HG03175 (cell line): ENCODE results near the gene MXD1.
"Not testable (repeated sequence)": the region's sequence is repeated elsewhere in the genome, so short reads cannot be mapped to it uniquely, and the experiment has no call there.

Source experiments
- ATAC-seq: cut with Tn5 transposase; IDR thresholded peaks from one replicate; pipeline ENCODE4 v1.9.1; 2021; ENCODE audit warnings: mild to moderate bottlenecking, moderate library complexity; ENCODE audit not compliant: unreplicated experiment

Gene MXD1

GRCh38 chr2:69950671-69951070 is 35.8 kb downstream of the MXD1 start:
- ATAC-seq = not testable (repeated sequence)

- ATAC-seq = no peak
Observed at GRCh38 chr2:69952336-69953115, 37.6 kb downstream of the MXD1 start.

GRCh38 chr2:69954084-69954483 is 39.2 kb downstream of the MXD1 start:
- no peak for ATAC-seq

- ATAC-seq = no peak
Observed at GRCh38 chr2:69955029-69955428, 40.1 kb downstream of the MXD1 start.

- no peak for ATAC-seq
Observed at GRCh38 chr2:69956475-69956979, 41.6 kb downstream of the MXD1 start.

- no peak for ATAC-seq
Observed at GRCh38 chr2:69957965-69958364, 43.1 kb downstream of the MXD1 start.

GRCh38 chr2:69958480-69958879 is 43.6 kb downstream of the MXD1 start:
- no peak for ATAC-seq

- no peak for ATAC-seq
Observed at GRCh38 chr2:69959425-69959824, 44.5 kb downstream of the MXD1 start.

GRCh38 chr2:69960821-69961220 is 45.9 kb downstream of the MXD1 start:
- ATAC-seq = no peak

- ATAC-seq = no peak
Observed at GRCh38 chr2:69961496-69961895, 46.6 kb downstream of the MXD1 start, which contains the start of gene ASPRV1. TSS of gene ASPRV1 (minus strand) at chr2:69961631. CDS start at chr2:69961436, 195 bp downstream.

- no peak for ATAC-seq
Observed at GRCh38 chr2:69962986-69963730, 48.2 kb downstream of the MXD1 start.

GRCh38 chr2:69964353-69964841 is 49.5 kb downstream of the MXD1 start:
- no peak for ATAC-seq

GRCh38 chr2:69965756-69966445 is 51.0 kb downstream of the MXD1 start:
- no peak for ATAC-seq

GRCh38 chr2:69966496-69966895 is 51.6 kb downstream of the MXD1 start:
- ATAC-seq = no peak

- ATAC-seq = no peak
Observed at GRCh38 chr2:69968609-69969008, 53.7 kb downstream of the MXD1 start.

- no peak for ATAC-seq
Observed at GRCh38 chr2:69969126-69969983, 54.4 kb downstream of the MXD1 start.

GRCh38 chr2:69969991-69970390 is 55.1 kb downstream of the MXD1 start:
- ATAC-seq = no peak

- ATAC-seq = no peak
Observed at GRCh38 chr2:69972822-69973221, 57.9 kb downstream of the MXD1 start.

- ATAC-seq = no peak
Observed at GRCh38 chr2:69973335-69973735, 58.4 kb downstream of the MXD1 start.

GRCh38 chr2:69975136-69975852 is 60.4 kb downstream of the MXD1 start:
- no peak for ATAC-seq
